Sigmoid colon (tissue), 7 donors: ENCODE results near the gene HHATL. TPM values are rescaled to one million over a fixed set of nuclear protein-coding genes. Genes with fewer than 3 reads are reported as not detected.
A peak's percentile ranks its signal among the peaks of the same experiment; 100 is the strongest.

ENCODE experiments used
- DNase-seq: peaks from one replicate; pipeline ENCODE4 v3.0.0-alpha.2; 2019
- H3K27ac ChIP-seq, 4 donors: fragments of 200-600 bp; sonication (generic); one replicate each; pipeline ENCODE4 v1.5.1; 2016 to 2019; ENCODE audit warnings: mild to moderate bottlenecking in 1 of 4
- H3K27me3 ChIP-seq, 3 donors: fragments of 200-600 bp; sonication (generic); one replicate each; pipeline ENCODE4 v1.5.1; 2019; ENCODE audit warnings: mild to moderate bottlenecking in 1 of 3
- H3K36me3 ChIP-seq, 4 donors: fragments of 200-600 bp; sonication (generic); one replicate each; pipeline ENCODE4 v1.5.1; 2016 to 2019
- H3K4me1 ChIP-seq, 4 donors: fragments of 200-600 bp; sonication (generic); one replicate each; pipeline ENCODE4 v1.5.1; 2017 to 2019
- H3K4me3 ChIP-seq, 4 donors: fragments of 200-600 bp; sonication (generic); one replicate each; pipeline ENCODE4 v1.5.1; 2017 to 2019; ENCODE audit warnings: mild to moderate bottlenecking in 2 of 4, moderate library complexity in 1 of 4
- H3K9me3 ChIP-seq, 4 donors: fragments of 200-600 bp in 3 of 4; sonication (generic) in 3 of 4; one replicate each; pipeline versions ENCODE4 v1.5.1 to v1.6.1; 2013 to 2019
- EP300 ChIP-seq, 4 donors: sonication (generic); formaldehyde crosslinking; IDR thresholded peaks; one replicate each; pipeline ENCODE4 v1.6.1; 2017; ENCODE audit warnings: antibody characterized with exemption in 4 of 4
- POLR2A ChIP-seq, 2 donors: fragments of 450-650 bp; IDR thresholded peaks; one replicate each; pipeline ENCODE4 v1.6.1; 2016; ENCODE audit warnings: antibody characterized with exemption in 2 of 2, mild to moderate bottlenecking in 2 of 2, moderate library complexity in 2 of 2
- POLR2AphosphoS5 ChIP-seq, 4 donors: sonication (generic); formaldehyde crosslinking; IDR thresholded peaks; one replicate each; pipeline ENCODE4 v1.6.1; 2017; ENCODE audit warnings: antibody characterized with exemption in 4 of 4
- WGBS, 2 donors: extraction: QIAGEN DNeasy Blood & Tissue Kit; methylation state at CpG; one replicate each; pipeline ENCODE4 v1.1.7; 2013; 5-methylcytosine and 5-hydroxymethylcytosine counted together
- intact Hi-C: fragments of 100-400 bp; cut with DNase I; formaldehyde crosslinking; loops from one replicate; pipeline ENCODE4 v1.15.1; 2023
- polyA plus RNA-seq, 3 donors: library from polyadenylated mRNA; stranded (reverse); fragments of 200-250 nt; gene quantifications; one replicate each; pipeline ENCODE4 v1.2.3, GENCODE V29; 2013
- total RNA-seq, 4 donors: library from RNA; depleted of rRNA; stranded (reverse); fragments of >200 nt; gene quantifications; one replicate each; pipeline ENCODE4 v1.1.0, GENCODE V29; 2016
- TF ChIP-seq, protein P1 (sequence below), 4 experiments: fragments of 450-650 bp in 3 of 4; fragments of 200-600 bp in 1 of 4; IDR thresholded peaks; one replicate each; pipeline ENCODE4 v1.5.1; 2016 to 2019; ENCODE audit warnings: antibody characterized with exemption in 4 of 4, mild to moderate bottlenecking in 3 of 4, moderate library complexity in 2 of 4
- donor health status: healthy with polysubstance abuse.
- donor health status: Bipolar disorder and iron deficiency.
- donor health status: healthy.

HHATL gene
- total and polyA plus RNA-seq, 7 donors, result 0.31 to 1.4 TPM; not detected in 5

DNA sequence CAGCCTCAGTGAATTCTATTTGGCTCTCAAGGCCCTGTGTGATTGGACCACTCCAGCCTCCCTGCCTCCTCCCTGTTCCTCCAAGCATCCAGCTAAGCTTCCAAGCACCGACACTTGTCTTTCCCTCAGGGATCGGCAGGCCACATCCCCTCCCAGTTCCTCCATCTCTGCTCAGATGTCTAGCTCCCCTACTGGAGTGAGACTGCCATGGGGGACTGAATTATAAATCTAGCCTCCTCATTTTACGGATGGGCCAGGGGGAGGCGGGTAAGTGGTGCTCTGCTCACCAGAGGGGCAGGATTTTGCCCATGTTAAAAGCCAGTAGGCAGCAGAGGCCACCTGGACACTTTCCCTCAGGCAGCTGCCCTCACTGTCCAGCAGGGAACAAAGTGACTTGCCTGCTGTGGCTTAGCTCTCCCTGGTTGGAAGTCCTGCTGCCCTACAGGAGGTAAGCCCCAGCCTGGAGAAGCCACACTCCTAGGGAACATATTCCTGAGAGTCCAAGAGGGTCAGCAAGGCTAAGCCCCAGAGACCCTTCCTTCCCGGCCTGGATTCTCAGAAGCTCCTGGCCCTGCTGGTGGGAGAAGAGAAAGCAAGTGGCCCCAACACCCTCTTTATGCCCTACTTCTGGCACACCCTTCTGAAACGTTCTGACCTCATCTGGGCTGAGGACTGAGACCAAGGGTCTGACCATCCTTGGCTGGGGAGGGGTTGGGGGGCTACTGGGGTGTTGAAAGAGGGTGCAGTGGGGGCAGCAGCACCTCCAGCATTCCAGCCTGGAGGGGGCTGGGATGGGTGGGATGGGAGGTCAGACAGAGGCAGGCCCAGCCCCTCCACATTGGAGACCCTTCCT is 9.1 kb upstream of the HHATL start:
- Histone ChIP-seq H3K27ac (no peak overlapping the region), H3K4me3 (no peak overlapping the region), H3K36me3 (no peaks in the 10 kb centered on the region), H3K4me1 (no peaks in the 10 kb centered on the region), H3K9me3 (no peaks in the 10 kb centered on the region), H3K27me3 (no peaks in the 10 kb centered on the region)
- TF ChIP-seq, protein P1, sequence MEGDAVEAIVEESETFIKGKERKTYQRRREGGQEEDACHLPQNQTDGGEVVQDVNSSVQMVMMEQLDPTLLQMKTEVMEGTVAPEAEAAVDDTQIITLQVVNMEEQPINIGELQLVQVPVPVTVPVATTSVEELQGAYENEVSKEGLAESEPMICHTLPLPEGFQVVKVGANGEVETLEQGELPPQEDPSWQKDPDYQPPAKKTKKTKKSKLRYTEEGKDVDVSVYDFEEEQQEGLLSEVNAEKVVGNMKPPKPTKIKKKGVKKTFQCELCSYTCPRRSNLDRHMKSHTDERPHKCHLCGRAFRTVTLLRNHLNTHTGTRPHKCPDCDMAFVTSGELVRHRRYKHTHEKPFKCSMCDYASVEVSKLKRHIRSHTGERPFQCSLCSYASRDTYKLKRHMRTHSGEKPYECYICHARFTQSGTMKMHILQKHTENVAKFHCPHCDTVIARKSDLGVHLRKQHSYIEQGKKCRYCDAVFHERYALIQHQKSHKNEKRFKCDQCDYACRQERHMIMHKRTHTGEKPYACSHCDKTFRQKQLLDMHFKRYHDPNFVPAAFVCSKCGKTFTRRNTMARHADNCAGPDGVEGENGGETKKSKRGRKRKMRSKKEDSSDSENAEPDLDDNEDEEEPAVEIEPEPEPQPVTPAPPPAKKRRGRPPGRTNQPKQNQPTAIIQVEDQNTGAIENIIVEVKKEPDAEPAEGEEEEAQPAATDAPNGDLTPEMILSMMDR (IDR thresholded peaks at IDR 0.05), result no peak
- TF ChIP-seq POLR2AphosphoS5 (IDR thresholded peaks at IDR 0.05) (no peak), POLR2A (IDR thresholded peaks at IDR 0.05) (no peak), EP300 (IDR thresholded peaks at IDR 0.05) (no peak)
- intact Hi-C loops, result no loop called here
- WGBS, 2 donors, result 59 to 67% methylated on average over 6 of the region's 6 CpGs
- DNase-seq, result peak; percentile 47

DNA sequence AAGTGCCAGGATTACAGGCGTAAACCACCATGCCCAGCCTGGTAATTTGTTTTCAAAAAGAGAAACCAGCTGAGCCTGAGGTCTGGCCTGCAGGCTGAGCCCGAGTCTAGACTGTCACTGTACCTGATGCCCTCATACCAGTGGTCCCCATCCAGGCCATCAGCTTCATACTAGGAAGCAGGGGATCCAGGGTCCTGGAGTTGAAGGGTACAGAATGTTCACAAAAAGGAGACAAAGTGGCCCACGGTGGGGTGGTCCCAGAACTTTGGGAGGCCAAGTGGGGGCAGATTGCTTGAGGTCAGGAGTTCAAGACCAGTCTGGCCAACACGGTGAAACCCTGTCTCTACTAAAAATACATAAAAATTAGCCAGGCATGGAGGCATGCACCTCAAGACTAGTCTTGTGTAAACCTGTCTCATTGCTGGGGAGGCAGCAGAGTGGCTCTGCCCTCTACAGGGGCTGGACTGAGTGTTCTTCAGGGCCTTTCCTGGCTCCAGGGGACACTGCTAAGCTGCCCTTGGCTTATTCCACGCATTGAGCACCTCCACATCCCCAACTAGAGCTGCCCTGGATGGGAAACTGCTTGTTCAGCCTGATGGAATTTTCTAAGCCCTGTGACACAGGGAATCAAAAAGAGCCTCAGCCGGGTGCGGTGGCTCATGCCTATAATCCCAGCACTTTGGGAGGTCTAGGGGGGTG is 7.9 kb upstream of the HHATL start:
- H3K4me1 ChIP-seq, result no peaks in the 10 kb centered on the region
- TF ChIP-seq, protein P1 (IDR thresholded peaks at IDR 0.05), result no peak
- no peak for TF ChIP-seq POLR2AphosphoS5 (IDR thresholded peaks at IDR 0.05)
- TF ChIP-seq POLR2A (IDR thresholded peaks at IDR 0.05), result no peak
- no peak for TF ChIP-seq EP300 (IDR thresholded peaks at IDR 0.05)
- 78 to 82% methylated on average over 7 of the region's 7 CpGs for WGBS, 2 donors
- no peaks in the 10 kb centered on the region for H3K36me3 ChIP-seq
- H3K4me3 ChIP-seq, result no peak overlapping the region
- H3K27ac ChIP-seq, result no peak overlapping the region
- DNase-seq, result no peak
- intact Hi-C loops, result no loop called here
- no peaks in the 10 kb centered on the region for H3K9me3 ChIP-seq
- H3K27me3 ChIP-seq, result no peaks in the 10 kb centered on the region

DNA sequence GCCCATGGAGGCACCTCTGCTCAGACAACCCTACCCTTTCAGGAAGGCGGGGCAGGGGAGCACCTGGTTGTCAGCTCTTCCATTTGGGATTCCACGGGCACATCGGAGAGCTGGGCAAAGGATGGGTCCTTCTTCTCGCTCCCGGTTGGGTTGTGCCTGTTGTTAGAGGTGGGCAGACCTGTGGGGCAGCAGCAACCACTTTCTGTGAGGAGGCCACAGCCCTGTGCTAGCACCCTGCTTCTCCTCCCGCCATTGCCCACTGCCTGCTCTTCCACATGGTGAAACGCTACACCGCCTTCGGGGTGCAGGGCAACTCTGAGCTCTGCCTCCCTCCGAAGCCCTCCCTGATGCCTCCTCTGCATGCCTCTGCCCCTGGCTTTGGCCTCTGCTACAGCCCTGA is 7.0 kb upstream of the HHATL start:
- Histone ChIP-seq H3K9me3 (no peaks in the 10 kb centered on the region), H3K36me3 (no peaks in the 10 kb centered on the region), H3K27me3 (no peaks in the 10 kb centered on the region), H3K4me1 (no peaks in the 10 kb centered on the region), H3K27ac (no peak overlapping the region), H3K4me3 (no peak overlapping the region)
- TF ChIP-seq EP300 (IDR thresholded peaks at IDR 0.05) (no peak), POLR2AphosphoS5 (IDR thresholded peaks at IDR 0.05) (no peak), POLR2A (IDR thresholded peaks at IDR 0.05) (no peak)
- TF ChIP-seq, protein P1 (IDR thresholded peaks at IDR 0.05), result no peak
- peak; percentile 30 for DNase-seq
- intact Hi-C loops, result no loop called here
- WGBS, 2 donors, result 93 to 94% methylated on average over 10 of the region's 10 CpGs

DNA sequence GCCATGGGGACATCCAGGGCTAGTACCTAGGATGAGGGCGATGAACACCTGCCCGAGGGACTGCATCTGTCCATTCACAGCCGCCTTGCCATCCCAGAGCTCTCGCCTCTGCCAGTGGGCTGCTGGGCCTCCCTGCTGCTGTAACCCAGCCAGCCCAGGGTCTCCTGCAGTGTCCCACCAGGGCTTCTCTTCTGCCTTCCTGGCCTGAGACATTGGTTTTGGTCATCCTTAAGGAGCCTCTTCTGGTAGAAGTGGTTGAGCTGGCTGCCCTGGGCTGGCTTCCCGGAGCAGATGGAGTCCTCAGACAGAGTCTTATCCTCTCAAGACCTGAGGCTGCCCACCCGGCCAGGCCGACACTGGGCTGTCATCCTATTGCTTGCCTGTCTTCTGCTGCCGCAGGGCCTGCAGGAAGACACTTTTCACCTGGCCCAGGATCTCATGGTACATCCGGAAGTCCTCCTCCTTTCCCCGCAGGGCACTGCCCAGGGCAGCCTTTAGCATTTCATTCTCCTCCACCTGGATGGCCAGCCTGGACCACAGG is 6.1 kb upstream of the HHATL start:
- intact Hi-C loops, result no loop called here
- Histone ChIP-seq H3K36me3 (no peaks in the 10 kb centered on the region), H3K27ac (no peak overlapping the region), H3K9me3 (no peaks in the 10 kb centered on the region), H3K27me3 (no peaks in the 10 kb centered on the region), H3K4me3 (no peak overlapping the region), H3K4me1 (no peaks in the 10 kb centered on the region)
- TF ChIP-seq POLR2A (IDR thresholded peaks at IDR 0.05) (no peak), POLR2AphosphoS5 (IDR thresholded peaks at IDR 0.05) (no peak), EP300 (IDR thresholded peaks at IDR 0.05) (no peak)
- TF ChIP-seq, protein P1 (IDR thresholded peaks at IDR 0.05), result no peak
- DNase-seq, result peak; percentile 59
- whole genome bisulfite sequencing, 2 donors, result 87 to 91% methylated on average over 10 of the region's 10 CpGs
